Trophoblast cell (in vitro differentiated cells and primary cell): ENCODE data around the gene ARHGAP11A.
A peak's percentile ranks its signal among the peaks of the same experiment; 100 is the strongest.

Experiments used
- DNase-seq, 2 donors: peaks; one replicate each; pipeline ENCODE4 v3.0.0-alpha.2; 2016
- H2AFZ ChIP-seq: 2 replicates; pipeline ENCODE4 v1.6.1; 2013; ENCODE audit warnings: low read length, moderate library complexity, mild to moderate bottlenecking; ENCODE audit not compliant: insufficient read depth, poor library complexity
- H2AK5ac ChIP-seq: 2 replicates; pipeline ENCODE4 v1.6.1; 2013; ENCODE audit warnings: mild to moderate bottlenecking, low read length
- H2BK120ac ChIP-seq: 2 replicates; pipeline ENCODE4 v1.6.1; 2013; ENCODE audit warnings: low read length, mild to moderate bottlenecking, moderate library complexity; ENCODE audit not compliant: insufficient read depth, poor library complexity
- H2BK12ac ChIP-seq: 2 replicates; pipeline ENCODE4 v1.6.1; 2013; ENCODE audit warnings: mild to moderate bottlenecking, low read length, moderate library complexity
- H2BK5ac ChIP-seq: 2 replicates; pipeline ENCODE4 v1.6.1; 2013; ENCODE audit warnings: low read length, low read depth, moderate library complexity, mild to moderate bottlenecking; ENCODE audit not compliant: poor library complexity
- H3K14ac ChIP-seq: 2 replicates; pipeline ENCODE4 v1.6.1; 2013; ENCODE audit warnings: mild to moderate bottlenecking, low read length
- H3K18ac ChIP-seq: 2 replicates; pipeline ENCODE4 v1.6.1; 2013; ENCODE audit warnings: mild to moderate bottlenecking, low read length
- H3K23ac ChIP-seq: 2 replicates; pipeline ENCODE4 v1.6.1; 2013; ENCODE audit warnings: low read length
- H3K27ac ChIP-seq: 2 replicates; pipeline ENCODE4 v1.5.1; 2013; ENCODE audit warnings: low read depth, mild to moderate bottlenecking, inconsistent platforms, low read length, moderate library complexity
- H3K27me3 ChIP-seq: 2 replicates; pipeline ENCODE4 v1.6.1; 2013; ENCODE audit warnings: inconsistent platforms, mild to moderate bottlenecking, low read length, moderate library complexity; ENCODE audit not compliant: insufficient read depth
- H3K36me3 ChIP-seq, 2 experiments: 1 replicate in 1 of 2; 2 replicates in 1 of 2; pipeline ENCODE4 v1.6.1; 2013; ENCODE audit warnings: low read length in 2 of 2, mild to moderate bottlenecking in 2 of 2, moderate library complexity in 1 of 2; ENCODE audit not compliant: insufficient read depth in 2 of 2, control insufficient read depth in 1 of 2
- H3K4ac ChIP-seq: 2 replicates; pipeline ENCODE4 v1.6.1; 2013; ENCODE audit warnings: low read depth, mild to moderate bottlenecking, low read length, moderate library complexity
- H3K4me1 ChIP-seq, 2 experiments: 1 replicate in 1 of 2; 2 replicates in 1 of 2; pipeline ENCODE4 v1.6.1; 2013; ENCODE audit warnings: low read length in 2 of 2, mild to moderate bottlenecking in 2 of 2, moderate library complexity in 1 of 2; ENCODE audit not compliant: insufficient read depth in 2 of 2, control insufficient read depth in 1 of 2
- H3K4me2 ChIP-seq: 2 replicates; pipeline ENCODE4 v1.6.1; 2013; ENCODE audit warnings: inconsistent platforms, mild to moderate bottlenecking, low read length, moderate library complexity
- H3K4me3 ChIP-seq: 2 replicates; pipeline ENCODE4 v1.5.1; 2013; ENCODE audit warnings: mild to moderate bottlenecking, low read depth, low read length, inconsistent platforms
- H3K79me1 ChIP-seq: one replicate; pipeline ENCODE4 v1.6.1; 2013; ENCODE audit warnings: low read length
- H3K79me2 ChIP-seq: 2 replicates; pipeline ENCODE4 v1.6.1; 2013; ENCODE audit warnings: low read length, mild to moderate bottlenecking; ENCODE audit not compliant: control insufficient read depth, insufficient read depth, poor library complexity
- H3K9ac ChIP-seq: 2 replicates; pipeline ENCODE4 v1.6.1; 2013; ENCODE audit warnings: mild to moderate bottlenecking, low read length
- H3K9me3 ChIP-seq: 2 replicates; pipeline ENCODE4 v1.6.1; 2013; ENCODE audit warnings: low read depth, mild to moderate bottlenecking, control low read depth, inconsistent platforms, low read length; ENCODE audit not compliant: insufficient read depth
- H4K12ac ChIP-seq: 2 replicates; pipeline ENCODE4 v1.6.1; 2013; ENCODE audit warnings: low read depth, mild to moderate bottlenecking, low read length, moderate library complexity
- H4K8ac ChIP-seq: 2 replicates; pipeline ENCODE4 v1.6.1; 2013; ENCODE audit warnings: low read depth, mild to moderate bottlenecking, low read length, moderate library complexity
- H4K91ac ChIP-seq: one replicate; pipeline ENCODE4 v1.6.1; 2013; ENCODE audit warnings: low read depth, mild to moderate bottlenecking, low read length, moderate library complexity
- WGBS: extraction: QIAGEN DNeasy Blood & Tissue Kit; methylation state at CpG from one replicate; pipeline ENCODE4 v1.1.7; 2013; ENCODE audit warnings: missing lambda C conversion rate; ENCODE audit not compliant: insufficient read length, insufficient coverage; ENCODE audit errors: extremely low coverage; 5-methylcytosine and 5-hydroxymethylcytosine counted together

Gene ARHGAP11A

DNA sequence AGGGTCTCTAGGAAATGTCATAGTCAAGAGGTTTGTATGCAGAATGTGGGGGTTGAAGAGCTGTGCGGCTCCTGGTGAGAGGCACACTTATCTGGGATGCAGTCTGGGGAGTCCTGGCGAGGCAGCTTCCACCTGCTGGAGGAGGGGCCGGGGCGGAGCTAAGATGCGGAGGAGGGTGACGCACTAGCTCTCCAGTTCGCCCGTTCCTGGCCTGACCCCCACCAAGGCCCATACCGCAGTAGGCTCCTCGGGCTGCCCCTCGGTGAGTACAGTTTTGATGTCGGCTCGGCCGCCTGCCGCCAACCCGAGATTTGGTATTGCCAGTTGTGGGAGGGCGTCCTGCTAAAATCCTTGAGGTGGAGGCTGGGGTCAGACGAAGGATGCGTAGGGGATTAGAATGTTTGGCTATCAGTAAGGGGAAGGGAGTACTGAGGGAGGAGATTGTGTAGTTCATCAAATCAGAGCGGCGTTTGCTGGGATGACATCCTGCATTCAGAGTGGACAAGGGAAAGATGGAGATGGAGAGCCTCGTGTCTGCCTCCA is 26.3 kb downstream of the ARHGAP11A start, which contains the start of gene SCG5:
Gene SCG5, plus strand, starts transcription at position 194 of the 543 bp plus-strand sequence. CDS start 1,883 bp downstream, outside the sequence.
- no peak within 1 kb of the TSS for H3K23ac ChIP-seq
- no peak within 1 kb of the TSS for H2BK5ac ChIP-seq
- H3K9ac ChIP-seq: no peak within 1 kb of the TSS
- peak in 1 of 2 donors; percentile 6 for DNase-seq
- no peak within 1 kb of the TSS for H4K12ac ChIP-seq
- no peaks in the 10 kb centered on the region for H3K4me1 ChIP-seq
- H3K79me1 ChIP-seq: no peaks in the 10 kb centered on the region
- H3K27ac ChIP-seq: no peak within 1 kb of the TSS
- no CpG with 5 or more reads among the region's 22 CpGs for WGBS
- peak within 1 kb of the TSS; percentile 23 for H2AFZ ChIP-seq
- no peaks in the 10 kb centered on the region for H3K79me2 ChIP-seq
- H3K18ac ChIP-seq: no peak within 1 kb of the TSS
- peaks cover 2 to 5% of the 10 kb centered on the region in 2 experiments for H3K36me3 ChIP-seq
- H2AK5ac ChIP-seq: no peak within 1 kb of the TSS
- peak within 1 kb of the TSS; percentile 62 for H3K4me2 ChIP-seq
- H3K4me3 ChIP-seq: peak within 1 kb of the TSS; percentile 33
- no peak within 1 kb of the TSS for H4K91ac ChIP-seq
- H4K8ac ChIP-seq: no peak within 1 kb of the TSS
- H2BK120ac ChIP-seq: no peak within 1 kb of the TSS
- H3K4ac ChIP-seq: no peak within 1 kb of the TSS
- no peak within 1 kb of the TSS for H3K14ac ChIP-seq
- H3K9me3 ChIP-seq: no peaks in the 10 kb centered on the region
- H2BK12ac ChIP-seq: no peak within 1 kb of the TSS
- no peaks in the 10 kb centered on the region for H3K27me3 ChIP-seq

DNA sequence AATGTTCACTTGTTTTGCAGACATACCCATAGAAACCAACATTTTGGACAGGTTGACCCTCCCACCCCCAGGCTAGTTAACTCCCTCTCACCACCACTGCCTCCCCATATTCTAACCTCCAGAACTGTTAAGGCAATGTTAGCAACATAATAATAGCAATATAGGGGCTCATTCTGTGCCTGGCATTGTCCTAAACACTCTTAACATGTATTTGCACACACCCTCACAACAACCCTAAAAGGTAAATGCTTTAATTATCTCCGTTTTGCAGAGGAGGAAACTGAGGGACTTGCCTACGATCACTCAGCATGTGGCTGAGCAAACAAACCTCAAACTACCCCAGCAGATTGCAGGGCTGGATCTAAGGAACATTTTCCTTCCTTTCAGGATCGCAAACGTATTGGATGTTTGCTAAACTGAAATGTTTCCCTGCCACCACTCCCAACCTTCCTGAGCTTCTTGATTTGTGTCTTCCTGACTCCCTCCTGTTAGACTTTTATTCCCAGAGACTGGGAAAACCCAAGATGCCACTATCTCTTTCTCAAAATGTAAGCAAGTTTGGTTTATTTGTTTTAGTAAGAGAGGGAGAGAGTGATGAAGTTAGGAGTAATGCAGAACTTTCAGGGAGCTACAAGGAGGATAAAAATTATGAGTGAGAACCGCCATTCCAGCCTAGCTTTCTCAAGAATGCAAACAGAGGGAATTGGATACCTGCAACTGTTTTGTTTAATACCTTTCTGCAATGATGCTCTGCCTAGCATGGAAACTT is 27.5 kb downstream of the ARHGAP11A start:
- Histone ChIP-seq H3K27ac (no peak overlapping the region), H3K9me3 (no peaks in the 10 kb centered on the region), H4K8ac (no peak overlapping the region), H4K12ac (no peak overlapping the region), H4K91ac (no peak overlapping the region), H3K79me2 (no peaks in the 10 kb centered on the region), H3K4me3 (no peak overlapping the region), H3K14ac (no peak overlapping the region), H2AFZ (no peak overlapping the region), H3K4ac (no peak overlapping the region), H3K27me3 (no peaks in the 10 kb centered on the region), H2AK5ac (no peak overlapping the region), H3K36me3 (peaks cover 0 to 2% of the 10 kb centered on the region in 2 experiments), H2BK5ac (no peak overlapping the region), H3K4me2 (no peak overlapping the region), H2BK120ac (no peak overlapping the region), H3K23ac (no peak overlapping the region), H3K4me1 (no peaks in the 10 kb centered on the region), H3K9ac (no peak overlapping the region), H3K18ac (no peak overlapping the region), H3K79me1 (no peaks in the 10 kb centered on the region), H2BK12ac (no peak overlapping the region)
- no CpG with 5 or more reads among the region's 5 CpGs for WGBS
- DNase-seq: no peak

DNA sequence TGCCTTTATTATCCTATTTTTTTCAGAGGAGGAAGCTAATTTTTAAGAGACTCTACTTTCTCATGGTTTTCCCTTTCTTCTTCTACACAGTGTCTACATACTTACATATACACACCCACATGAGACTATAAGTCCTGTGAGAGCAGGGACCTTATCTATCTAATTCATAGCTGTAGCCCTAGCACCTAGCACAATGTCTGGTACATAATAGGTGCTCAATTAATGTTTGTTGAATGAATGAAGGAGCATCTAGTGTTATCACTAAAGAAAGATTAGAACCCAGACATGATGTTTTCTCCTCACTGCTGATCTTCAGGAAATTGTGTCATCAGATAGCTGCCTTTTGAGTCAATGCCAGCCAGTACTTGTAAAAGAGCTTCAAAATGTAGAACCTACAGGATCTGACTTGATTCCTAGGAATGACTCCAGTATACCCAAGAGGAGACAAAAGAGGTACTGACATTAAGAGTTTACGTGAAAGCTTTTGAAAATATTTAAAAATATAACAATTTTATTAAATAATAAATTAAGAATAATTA is 28.7 kb downstream of the ARHGAP11A start:
- Histone ChIP-seq H3K14ac (no peak overlapping the region), H3K79me2 (no peaks in the 10 kb centered on the region), H3K4me2 (no peak overlapping the region), H4K91ac (no peak overlapping the region), H3K4ac (no peak overlapping the region), H3K9ac (no peak overlapping the region), H4K12ac (no peak overlapping the region), H3K79me1 (no peaks in the 10 kb centered on the region), H3K36me3 (no peaks in the 10 kb centered on the region), H3K23ac (no peak overlapping the region), H4K8ac (no peak overlapping the region), H3K27me3 (no peaks in the 10 kb centered on the region), H3K18ac (no peak overlapping the region), H3K27ac (no peak overlapping the region), H3K9me3 (no peaks in the 10 kb centered on the region), H2BK120ac (no peak overlapping the region), H2AK5ac (no peak overlapping the region), H3K4me3 (no peak overlapping the region), H2BK5ac (no peak overlapping the region), H2BK12ac (no peak overlapping the region), H3K4me1 (no peaks in the 10 kb centered on the region), H2AFZ (no peak overlapping the region)
- no peak for DNase-seq
- no CpG with 5 or more reads among the region's 1 CpG for WGBS

DNA sequence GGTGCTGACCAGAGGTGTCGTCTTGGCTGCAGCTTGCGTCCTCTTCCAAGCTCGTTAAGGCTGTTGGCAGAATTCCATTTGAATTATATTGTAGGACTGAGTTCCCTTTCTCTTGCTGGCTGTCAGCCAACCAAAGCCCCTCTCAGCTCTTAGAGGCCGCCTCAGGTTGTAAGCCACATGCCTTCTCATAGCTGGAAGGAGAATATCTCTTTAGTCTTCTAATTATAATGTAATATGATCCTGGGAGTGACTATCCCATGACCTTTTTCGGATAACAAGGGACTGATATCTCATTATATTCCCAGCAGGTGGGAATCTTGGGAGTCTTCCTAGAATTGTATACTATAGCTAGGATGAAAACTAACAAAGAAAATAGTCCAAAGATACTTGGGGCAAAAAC is 31.0 kb downstream of the ARHGAP11A start:
- no peak overlapping the region for H2BK12ac ChIP-seq
- H3K27me3 ChIP-seq: no peaks in the 10 kb centered on the region
- H4K91ac ChIP-seq: no peak overlapping the region
- H3K18ac ChIP-seq: no peak overlapping the region
- no peak overlapping the region for H3K27ac ChIP-seq
- no peak overlapping the region for H3K23ac ChIP-seq
- H3K4me1 ChIP-seq: no peaks in the 10 kb centered on the region
- no peak overlapping the region for H3K4ac ChIP-seq
- no peak for DNase-seq
- no peak overlapping the region for H4K12ac ChIP-seq
- no peaks in the 10 kb centered on the region for H3K36me3 ChIP-seq
- H3K4me2 ChIP-seq: no peak overlapping the region
- no peak overlapping the region for H2BK120ac ChIP-seq
- H2AFZ ChIP-seq: no peak overlapping the region
- no peak overlapping the region for H2AK5ac ChIP-seq
- H3K79me2 ChIP-seq: no peaks in the 10 kb centered on the region
- no CpG with 5 or more reads among the region's 5 CpGs for WGBS
- H4K8ac ChIP-seq: no peak overlapping the region
- no peak overlapping the region for H3K14ac ChIP-seq
- H3K79me1 ChIP-seq: no peaks in the 10 kb centered on the region
- no peak overlapping the region for H3K9ac ChIP-seq
- H3K4me3 ChIP-seq: no peak overlapping the region
- H3K9me3 ChIP-seq: no peaks in the 10 kb centered on the region
- no peak overlapping the region for H2BK5ac ChIP-seq
